NCI-H1092 treated with DMSO at 0.1 percent for 48 hours (cell line): ENCODE data around the gene FDXACB1.
A peak's percentile ranks its signal among the peaks of the same experiment; 100 is the strongest.
"Not testable (repeated sequence)": the region's sequence is repeated elsewhere in the genome, so short reads cannot be mapped to it uniquely, and the experiment has no call there.

Experiments used
- DNase-seq: peaks from one replicate; lab custom pipeline; 2025; lab: John Stamatoyannopoulos, UW

FDXACB1 gene

GRCh38 chr11:111910676-111911562 is 32.0 kb upstream of the FDXACB1 start:
- DNase-seq = peak; percentile 34

- DNase-seq = no peak
These were observed 30.4 kb upstream of the FDXACB1 start for GRCh38 chr11:111909378-111909777.

- DNase-seq = no peak
These were observed 29.8 kb upstream of the FDXACB1 start for GRCh38 chr11:111908639-111909305.

- no peak for DNase-seq
These were observed 27.7 kb upstream of the FDXACB1 start for GRCh38 chr11:111906680-111907079.

GRCh38 chr11:111905411-111905810 is 26.4 kb upstream of the FDXACB1 start:
- no peak for DNase-seq

GRCh38 chr11:111886844-111887243 is 7.9 kb upstream of the FDXACB1 start:
- no peak for DNase-seq

- DNase-seq = no peak
These were observed 7.1 kb upstream of the FDXACB1 start for GRCh38 chr11:111886032-111886431.

- not testable (repeated sequence) for DNase-seq
These were observed 6.1 kb upstream of the FDXACB1 start for GRCh38 chr11:111885053-111885452.

GRCh38 chr11:111882202-111882601 is 3.2 kb upstream of the FDXACB1 start:
- no peak for DNase-seq

GRCh38 chr11:111879637-111879960 is 634 bp upstream of the FDXACB1 start:
- peak; percentile 35 for DNase-seq

- no peak for DNase-seq
These were observed 548 bp downstream of the FDXACB1 start for GRCh38 chr11:111878385-111878848.

GRCh38 chr11:111871693-111872161 is 7.2 kb downstream of the FDXACB1 start:
- peak; percentile 55 for DNase-seq

GRCh38 chr11:111870886-111871692 is 7.9 kb downstream of the FDXACB1 start, which contains the start of gene ALG9:
ALG9 (minus strand) TSS chr11:111871581; CDS start chr11:111871482, 99 bp downstream.
- DNase-seq = peak; percentile 89

- no peak for DNase-seq
These were observed 8.5 kb downstream of the FDXACB1 start for GRCh38 chr11:111870522-111870885.

GRCh38 chr11:111870113-111870512 is 8.9 kb downstream of the FDXACB1 start:
- no peak for DNase-seq

GRCh38 chr11:111860257-111860656 is 18.7 kb downstream of the FDXACB1 start:
- DNase-seq = no peak

GRCh38 chr11:111855506-111855905 is 23.5 kb downstream of the FDXACB1 start:
- no peak for DNase-seq

GRCh38 chr11:111852103-111852502 is 26.9 kb downstream of the FDXACB1 start:
- no peak for DNase-seq

- DNase-seq = no peak
These were observed 27.3 kb downstream of the FDXACB1 start for GRCh38 chr11:111851636-111852035.

GRCh38 chr11:111851067-111851466 is 27.9 kb downstream of the FDXACB1 start:
- DNase-seq = no peak

GRCh38 chr11:111849631-111850030 is 29.3 kb downstream of the FDXACB1 start:
- DNase-seq = no peak

GRCh38 chr11:111846636-111847035 is 32.3 kb downstream of the FDXACB1 start:
- DNase-seq = no peak
